GM18505 (cell line): Measurements from ENCODE around the gene CAPN10.
"Not testable (repeated sequence)": the region's sequence is repeated elsewhere in the genome, so short reads cannot be mapped to it uniquely, and the experiment has no call there.

Experiments used
- ATAC-seq: cut with Tn5 transposase; IDR thresholded peaks from one replicate; pipeline ENCODE4 v1.9.1; 2021; ENCODE audit not compliant: unreplicated experiment
- POLR2A ChIP-seq: IDR thresholded peaks from 4 replicates; pipeline ENCODE4 v1.6.1; 2011; ENCODE audit warnings: borderline replicate concordance; ENCODE audit not compliant: insufficient read depth, insufficient read length; ENCODE audit errors: extremely low read depth

CAPN10 gene

GRCh38 chr2:240557808-240558207 lies 28.7 kb upstream of the CAPN10 start, which contains the start of gene ANKMY1:
TSS of gene ANKMY1 (minus strand) at chr2:240557988. CDS start at chr2:240557335, 653 bp downstream.
- no peak for TF ChIP-seq POLR2A
- no peak for ATAC-seq

DNA sequence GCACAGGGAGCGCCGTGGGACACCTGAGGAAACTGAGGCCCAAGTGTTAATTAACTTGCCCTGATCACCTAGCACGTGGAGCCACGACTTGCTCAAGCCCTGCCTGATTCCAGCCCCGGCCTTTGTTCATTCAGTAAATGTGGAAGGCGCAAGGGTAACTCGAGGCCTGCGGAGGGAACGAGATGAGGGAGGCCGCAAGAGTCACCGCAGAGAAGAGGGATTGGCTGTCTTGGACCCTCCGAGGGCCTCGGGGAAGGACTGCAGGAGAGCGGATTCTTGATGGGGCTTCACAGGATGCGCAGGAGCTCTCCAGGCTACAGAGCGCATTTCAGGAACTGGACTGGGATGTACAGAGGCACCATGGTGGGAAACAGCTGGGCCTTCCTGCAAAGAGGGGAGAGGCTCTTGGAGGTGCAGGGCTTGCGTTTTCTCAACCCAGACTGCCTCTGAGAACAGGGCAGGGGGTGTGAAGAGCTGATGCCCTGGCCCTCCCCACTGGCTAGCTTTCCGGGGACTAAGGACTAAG lies 28.2 kb upstream of the CAPN10 start:
- no peak for ATAC-seq
- no peak for TF ChIP-seq POLR2A

DNA sequence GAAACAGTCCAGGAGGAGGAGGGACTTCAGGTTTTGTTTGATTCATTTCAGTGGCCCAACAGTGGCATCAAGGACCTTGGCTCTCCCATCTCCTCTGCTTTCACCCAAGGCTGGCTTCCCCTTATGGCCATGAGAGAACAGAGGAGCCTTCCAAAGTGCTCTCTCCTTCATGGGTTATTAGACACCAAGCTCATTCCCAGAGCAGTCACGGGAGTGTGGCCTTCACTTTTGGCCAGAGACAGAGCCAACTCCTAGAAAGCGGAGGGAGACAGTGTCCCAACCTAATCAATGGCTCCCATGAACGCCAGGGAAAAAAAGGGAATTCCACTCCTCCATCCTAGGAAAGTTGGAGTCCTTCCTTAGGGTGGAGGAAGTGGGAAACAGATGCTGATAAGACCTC lies 27.2 kb upstream of the CAPN10 start:
- TF ChIP-seq POLR2A: no peak

DNA sequence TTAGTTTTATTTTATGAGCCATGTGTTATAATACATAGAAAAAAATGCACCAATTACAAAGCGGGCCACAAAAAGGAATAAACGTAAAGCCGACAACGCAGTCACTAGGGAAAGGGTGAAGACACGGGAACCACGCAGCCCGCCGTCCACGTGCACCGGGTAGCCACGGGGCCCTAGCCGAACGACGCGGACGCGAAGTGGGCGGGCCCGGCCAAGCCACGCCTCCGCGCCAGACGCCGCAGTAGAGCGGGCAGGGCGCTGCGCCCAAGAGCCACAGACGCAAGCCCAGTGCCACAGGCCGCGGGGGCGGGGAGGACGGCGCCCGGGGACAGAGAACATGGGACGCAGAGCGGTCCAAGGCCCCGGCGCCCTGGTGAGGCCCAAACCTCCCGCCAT lies 26.5 kb upstream of the CAPN10 start, which contains the start of gene DUSP28:
TSS of gene DUSP28 (plus strand) at position 274 of the 396 bp plus-strand sequence. CDS start 328 bp downstream, outside the sequence.
- peak; percentile 88 for TF ChIP-seq POLR2A
- ATAC-seq: peak; percentile 52

More for the DNA sequence above, 27.2 kb upstream of the CAPN10 start:
- no peak for ATAC-seq

GRCh38 chr2:240560480-240561324 lies 25.8 kb upstream of the CAPN10 start:
- ATAC-seq: peak; percentile 52
- TF ChIP-seq POLR2A: peak; percentile 93

DNA sequence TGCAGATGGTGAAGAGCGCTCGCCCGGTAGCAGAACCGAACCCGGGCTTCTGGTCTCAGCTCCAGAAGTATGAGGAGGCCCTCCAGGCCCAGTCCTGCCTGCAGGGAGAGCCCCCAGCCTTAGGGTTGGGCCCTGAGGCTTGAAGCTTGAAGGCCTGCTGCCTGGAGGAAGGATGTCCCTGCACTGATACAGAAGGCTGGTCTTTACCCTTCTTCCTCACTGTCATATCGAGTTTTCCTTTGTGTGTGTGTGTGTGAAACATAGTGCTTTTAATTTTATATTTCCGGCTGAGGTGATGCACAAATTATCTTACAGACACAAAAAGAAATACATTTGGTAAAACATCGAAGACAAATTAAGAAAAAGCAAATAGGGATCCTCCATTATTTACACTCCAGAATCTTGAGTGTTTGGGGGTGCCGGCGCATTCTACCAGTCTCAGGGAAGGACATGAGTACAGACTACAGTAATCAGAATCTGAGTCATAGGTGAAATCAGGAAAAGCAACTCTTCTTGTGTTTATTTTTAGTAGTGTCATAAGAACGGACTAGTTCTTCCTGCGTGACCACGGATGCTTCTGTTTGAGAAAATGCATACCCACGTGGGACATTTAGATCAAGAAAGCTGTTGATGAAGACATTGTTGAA lies 25.1 kb upstream of the CAPN10 start:
- TF ChIP-seq POLR2A: no peak
- ATAC-seq: no peak

DNA sequence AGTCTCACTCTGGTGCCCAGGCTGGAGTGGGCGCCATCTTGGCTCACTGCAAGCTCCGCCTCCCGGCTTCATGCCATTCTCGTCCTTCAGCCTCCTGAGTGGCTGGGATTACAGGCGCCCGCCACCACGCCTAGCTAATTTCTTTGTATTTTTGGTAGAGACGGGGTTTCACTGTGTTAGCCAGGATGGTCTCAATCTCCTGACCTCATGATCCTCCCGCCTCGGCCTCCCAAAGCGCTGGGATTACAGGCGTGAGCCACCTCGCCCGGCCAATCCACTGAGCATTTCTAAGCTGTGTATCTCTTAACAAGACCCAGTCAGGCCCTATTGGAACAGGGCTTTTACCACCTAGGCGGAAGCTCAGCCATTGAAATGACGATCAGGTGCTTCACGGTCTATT lies 23.3 kb upstream of the CAPN10 start:
- not testable (repeated sequence) for ATAC-seq

GRCh38 chr2:240563951-240564560 lies 22.5 kb upstream of the CAPN10 start:
- no peak for ATAC-seq
- TF ChIP-seq POLR2A: no peak

GRCh38 chr2:240564561-240565332 lies 21.8 kb upstream of the CAPN10 start:
- no peak for ATAC-seq
- peak; percentile 30 for TF ChIP-seq POLR2A

DNA sequence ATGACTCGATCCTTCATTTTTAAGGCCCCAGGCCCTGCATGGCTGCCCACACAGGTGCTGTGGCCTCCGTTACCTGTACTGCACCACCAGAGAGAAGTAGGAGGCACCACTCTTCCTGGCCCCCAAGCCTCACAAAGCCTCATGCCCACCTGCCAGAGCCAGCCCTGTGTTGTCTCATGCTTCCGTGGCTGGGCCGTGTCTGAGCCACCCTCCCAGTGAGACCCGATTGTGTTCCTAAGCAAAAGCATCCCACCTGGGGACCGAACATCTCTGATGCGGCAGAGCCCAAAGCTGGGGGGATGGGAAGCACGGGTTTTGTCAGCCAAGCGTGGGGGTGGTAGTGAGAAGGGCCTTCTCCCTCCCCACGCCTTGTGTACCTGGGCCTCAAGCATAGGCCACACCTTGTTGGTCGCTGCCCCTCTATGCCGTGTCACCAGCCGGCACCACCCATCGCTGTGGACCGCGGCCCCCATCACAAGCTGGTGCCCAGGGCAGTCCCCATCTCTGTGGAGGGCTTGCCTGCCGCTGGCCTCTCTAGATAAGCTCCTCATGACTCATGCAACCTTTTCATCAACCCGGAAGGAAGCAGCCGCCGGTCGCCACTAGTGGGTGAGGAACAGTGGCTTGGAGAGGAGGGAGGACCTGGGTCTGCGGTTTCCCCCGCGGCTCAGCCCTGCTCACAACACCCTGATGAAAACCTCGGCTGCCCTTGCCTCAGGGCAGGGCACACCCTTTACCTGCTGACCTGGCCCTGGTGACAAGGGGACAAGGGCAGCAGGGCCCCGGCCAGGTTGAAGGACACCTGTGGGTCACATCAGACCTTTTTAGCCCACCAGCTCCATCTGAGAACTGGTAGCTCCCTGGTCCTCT lies 21.0 kb upstream of the CAPN10 start:
- peak; percentile 77 for TF ChIP-seq POLR2A
- ATAC-seq: peak; percentile 32

- TF ChIP-seq POLR2A: peak; percentile 42
- ATAC-seq: peak; percentile 34
Measured at GRCh38 chr2:240566203-240567136, 20.1 kb upstream of the CAPN10 start.
